A549 (cell line): Measurements from ENCODE around the gene PANK3. TPM values are rescaled to one million over a fixed set of nuclear protein-coding genes. Genes with fewer than 3 reads are reported as not detected.

Source experiments
- ATAC-seq, 2 experiments: fragments of 200-7000 bp in 1 of 2; fragments of >200 bp in 1 of 2; cut with Nextera tagmentation in 1 of 2; cut with Tn5 transposase in 1 of 2; 3 replicates each; pipeline versions ENCODE4 v1.8.0 to v1.9.1; 2018 to 2020; ENCODE audit warnings: mild to moderate bottlenecking in 1 of 2, moderate library complexity in 1 of 2
- CTCF ChIA-PET: fragments of 300-600 bp; sonication (Branson Sonifier 250); formaldehyde crosslinking; extraction: SDS; loops from one replicate; lab custom pipeline; 2021; ENCODE audit warnings: antibody characterized with exemption, inconsistent platforms; lab: Yijun Ruan, JAX
- POLR2A ChIA-PET: fragments of 350-600 bp; formaldehyde crosslinking; extraction: SDS; loops from one replicate; lab custom pipeline; 2021; ENCODE audit warnings: antibody characterized with exemption, inconsistent platforms; lab: Yijun Ruan, JAX
- DNase-seq, 2 experiments: peaks; one replicate each; pipeline versions ENCODE4 v3.0.0 to v3.0.0-alpha.2; 2011 to 2016; ENCODE audit warnings: low read depth in 1 of 2, low spot score in 1 of 2
- FAIRE-seq: peaks from 2 replicates; lab custom pipeline; 2011; peaks lifted over from hg19 to GRCh38; lab: Jason Lieb, UNC
- H3K27ac ChIP-seq, 2 experiments: fragments of >200 bp; sonication (Bioruptor Twin); formaldehyde crosslinking; 3 replicates each; pipeline ENCODE4 v1.5.1; 2016 to 2017
- H3K4me1 ChIP-seq: fragments of >200 bp; sonication (Bioruptor Twin); formaldehyde crosslinking; 3 replicates; pipeline ENCODE4 v1.6.1; 2016
- H3K4me2 ChIP-seq: fragments of >200 bp; sonication (Bioruptor Twin); formaldehyde crosslinking; 3 replicates; pipeline ENCODE4 v1.6.1; 2016
- H3K4me3 ChIP-seq: fragments of >200 bp; sonication (Bioruptor Twin); formaldehyde crosslinking; 3 replicates; pipeline ENCODE4 v1.5.1; 2016
- H3K9me3 ChIP-seq: fragments of >200 bp; sonication (Bioruptor Twin); formaldehyde crosslinking; 3 replicates; pipeline ENCODE4 v1.6.1; 2016
- CHD2 ChIP-seq: fragments of 150-350 bp; IDR thresholded peaks from 2 replicates; pipeline ENCODE4 v1.6.1; 2014; ENCODE audit warnings: low read length; ENCODE audit not compliant: partially characterized antibody
- FOSL2 ChIP-seq, 2 experiments: fragments of 450-650 bp in 1 of 2; fragments of >200 bp in 1 of 2; sonication (Bioruptor Twin) in 1 of 2; formaldehyde crosslinking; IDR thresholded peaks; 2 replicates each; pipeline versions ENCODE4 v1.5.0 to v1.6.1; 2016 to 2020; ENCODE audit warnings: mild to moderate bottlenecking in 1 of 2, moderate library complexity in 1 of 2
- HDAC2 ChIP-seq: fragments of 200-600 bp; sonication (generic); IDR thresholded peaks from 2 replicates; pipeline ENCODE4 v1.6.1; 2016
- HEYL ChIP-seq: fragments of 250-450 bp; sonication (Bioruptor Pico); IDR thresholded peaks from 2 replicates; pipeline ENCODE4 v1.8.0; 2021; ENCODE audit warnings: mild to moderate bottlenecking, moderate library complexity
- HOXB13 ChIP-seq: fragments of 250-450 bp; sonication (Bioruptor Pico); IDR thresholded peaks from 2 replicates; pipeline ENCODE4 v1.5.0; 2020; ENCODE audit warnings: low read depth, mild to moderate bottlenecking, moderate library complexity
- KDM1A ChIP-seq: fragments of 200-600 bp; sonication (generic); IDR thresholded peaks from 2 replicates; pipeline ENCODE4 v1.6.1; 2016; ENCODE audit warnings: low read depth, mild to moderate bottlenecking
- MAFK ChIP-seq: fragments of 450-650 bp; IDR thresholded peaks from 2 replicates; pipeline ENCODE4 v1.6.1; 2014; ENCODE audit not compliant: partially characterized antibody
- MYC ChIP-seq: IDR thresholded peaks from 2 replicates; pipeline ENCODE4 v1.6.1; 2012; ENCODE audit warnings: mild to moderate bottlenecking, inconsistent platforms, low read length, improper control_type of control experiment, borderline replicate concordance
- NPAS2 ChIP-seq: fragments of 250-450 bp; sonication (Bioruptor Pico); IDR thresholded peaks from 2 replicates; pipeline ENCODE4 v1.8.0; 2022; ENCODE audit warnings: mild to moderate bottlenecking, moderate library complexity, borderline replicate concordance
- NR3C1 ChIP-seq: fragments of >200 bp; sonication (Bioruptor Twin); formaldehyde crosslinking; IDR thresholded peaks from 3 replicates; pipeline ENCODE4 v1.6.1; 2017
- RARB ChIP-seq: fragments of 250-450 bp; sonication (Bioruptor Pico); IDR thresholded peaks from 2 replicates; pipeline ENCODE4 v1.8.0; 2021; ENCODE audit warnings: mild to moderate bottlenecking, moderate library complexity
- RCOR1 ChIP-seq: fragments of 150-350 bp; IDR thresholded peaks from 2 replicates; pipeline ENCODE4 v1.6.1; 2014; ENCODE audit warnings: antibody characterized with exemption, low read length, low read depth
- RFX5 ChIP-seq: fragments of 450-650 bp; IDR thresholded peaks from 2 replicates; pipeline ENCODE4 v1.7.1; 2014; ENCODE audit warnings: antibody characterized with exemption, mild to moderate bottlenecking, moderate library complexity
- TFCP2L1 ChIP-seq: fragments of 250-450 bp; sonication (Bioruptor Pico); IDR thresholded peaks from 2 replicates; pipeline ENCODE4 v1.5.0; 2021; ENCODE audit warnings: mild to moderate bottlenecking
- WGBS: methylation state at CpG from one replicate; pipeline ENCODE4 v1.1.6; 2017; ENCODE audit errors: missing lambda C conversion rate; 5-methylcytosine and 5-hydroxymethylcytosine counted together
- polyA plus RNA-seq, 4 experiments: library from polyadenylated mRNA; depleted of rRNA in 3 of 4; stranded (reverse); fragments of >200 nt; fragmentation: RNase III in 1 of 4; extraction: RNeasy Plus Mini Kit Qiagen cat#74134 plus additional on column Dnase treatment in 1 of 4; gene quantifications; 2 replicates in 3 of 4; 3 replicates in 1 of 4; pipeline ENCODE4 v1.2.3, GENCODE V29; 2011 to 2017
- TF ChIP-seq, protein P1 (sequence below): fragments of 150-350 bp; IDR thresholded peaks from 2 replicates; pipeline ENCODE4 v1.6.1; 2014; ENCODE audit warnings: low read depth, mild to moderate bottlenecking, low read length
- TF ChIP-seq, protein P2 (sequence below): fragments of >200 bp; sonication (Bioruptor Twin); formaldehyde crosslinking; IDR thresholded peaks from 3 replicates; pipeline ENCODE4 v1.6.1; 2016
- TF ChIP-seq, protein P3 (sequence below): IDR thresholded peaks from 2 replicates; pipeline ENCODE4 v1.6.1; 2012; ENCODE audit warnings: low read depth, borderline replicate concordance
- TF ChIP-seq, protein P4 (sequence below): IDR thresholded peaks from 2 replicates; pipeline ENCODE4 v1.6.1; 2012
- TF ChIP-seq, protein P5 (sequence below): fragments of 250-450 bp; sonication (Bioruptor Pico); IDR thresholded peaks from 2 replicates; pipeline ENCODE4 v1.5.0; 2020; ENCODE audit warnings: low read depth, mild to moderate bottlenecking, moderate library complexity

The PANK3 gene
- polyA plus RNA-seq, 2 of the 4 experiments (the other 2 are of a cell fraction): 21.9 to 41.3 TPM

DNA sequence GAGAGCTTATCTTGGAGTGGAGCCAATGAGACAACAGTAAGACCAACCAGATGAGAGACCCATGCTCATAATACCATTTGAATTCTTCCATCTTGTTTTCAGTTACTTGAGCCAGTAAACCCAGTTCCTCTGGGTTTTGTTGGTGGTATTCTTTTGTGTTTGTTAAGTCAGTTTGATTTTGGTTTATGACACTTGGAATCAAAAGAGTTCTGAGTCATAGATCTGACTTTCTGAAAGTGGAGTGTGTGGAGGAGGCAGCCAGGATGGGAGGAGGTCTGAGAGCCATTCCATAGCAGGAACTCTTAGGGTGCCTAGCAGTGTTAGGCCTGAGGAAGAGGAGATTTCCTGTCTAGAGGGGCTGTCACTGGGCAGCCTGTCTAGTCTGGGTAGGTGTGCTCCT, 24.6 kb upstream of the PANK3 start:
- ChIA-PET POLR2A (no interaction called here), CTCF (interaction anchor here (0.7 kb wide), 2 partner anchors 16 to 68 kb away, joined by 3 read pairs; no protein-coding TSS in a partner anchor)
- Histone ChIP-seq H3K27ac (no peak overlapping the region), H3K4me1 (no peaks in the 10 kb centered on the region), H3K4me2 (no peak overlapping the region), H3K4me3 (no peak overlapping the region), H3K9me3 (no peaks in the 10 kb centered on the region)
- TF ChIP-seq HOXB13 (CRISPR knock-in tag): no peak
- TF ChIP-seq KDM1A: no peak
- TF ChIP-seq RFX5: no peak
- TF ChIP-seq CHD2: no peak
- TF ChIP-seq, protein P1, sequence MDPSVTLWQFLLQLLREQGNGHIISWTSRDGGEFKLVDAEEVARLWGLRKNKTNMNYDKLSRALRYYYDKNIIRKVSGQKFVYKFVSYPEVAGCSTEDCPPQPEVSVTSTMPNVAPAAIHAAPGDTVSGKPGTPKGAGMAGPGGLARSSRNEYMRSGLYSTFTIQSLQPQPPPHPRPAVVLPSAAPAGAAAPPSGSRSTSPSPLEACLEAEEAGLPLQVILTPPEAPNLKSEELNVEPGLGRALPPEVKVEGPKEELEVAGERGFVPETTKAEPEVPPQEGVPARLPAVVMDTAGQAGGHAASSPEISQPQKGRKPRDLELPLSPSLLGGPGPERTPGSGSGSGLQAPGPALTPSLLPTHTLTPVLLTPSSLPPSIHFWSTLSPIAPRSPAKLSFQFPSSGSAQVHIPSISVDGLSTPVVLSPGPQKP: no peak
- TF ChIP-seq RCOR1: no peak
- DNase-seq (no peak), FAIRE-seq (no peak), ATAC-seq (no peak)

DNA sequence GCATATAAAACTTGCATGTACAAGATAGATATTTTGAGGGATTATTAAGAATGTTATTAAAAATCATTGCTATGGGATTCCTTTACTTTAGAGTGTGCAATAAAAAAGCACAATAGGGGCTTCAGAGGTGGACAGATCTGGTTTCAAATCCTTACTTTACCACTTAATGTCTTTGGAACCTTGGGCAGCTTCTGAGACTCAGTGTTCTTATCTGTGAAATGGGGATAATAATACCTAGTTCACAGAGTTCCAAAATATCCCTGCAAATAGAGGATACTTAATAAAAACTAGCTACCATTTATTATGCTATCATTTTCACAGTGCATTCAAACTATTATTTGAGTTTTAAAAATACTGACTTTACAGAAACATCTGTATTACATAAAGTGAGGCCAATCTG, 23.3 kb upstream of the PANK3 start:
- H3K4me2 ChIP-seq: no peak overlapping the region
- H3K4me1 ChIP-seq: no peaks in the 10 kb centered on the region
- no peak for DNase-seq
- POLR2A ChIA-PET: no interaction called here
- CTCF ChIA-PET: interaction anchor here (0.8 to 1.3 kb wide), 2 partner anchors 12 to 19 kb away, joined by 3 read pairs; no protein-coding TSS in a partner anchor
- TF ChIP-seq FOSL2 (IDR thresholded peaks at IDR 0.05) (no peak), FOSL2 (CRISPR knock-in tag; IDR thresholded peaks at IDR 0.05) (no peak), NPAS2 (CRISPR knock-in tag) (no peak), HDAC2 (no peak), MYC (no peak), TFCP2L1 (no peak), NR3C1 (no peak), MAFK (no peak), HEYL (CRISPR knock-in tag) (no peak), KDM1A (no peak)
- TF ChIP-seq, protein P2, sequence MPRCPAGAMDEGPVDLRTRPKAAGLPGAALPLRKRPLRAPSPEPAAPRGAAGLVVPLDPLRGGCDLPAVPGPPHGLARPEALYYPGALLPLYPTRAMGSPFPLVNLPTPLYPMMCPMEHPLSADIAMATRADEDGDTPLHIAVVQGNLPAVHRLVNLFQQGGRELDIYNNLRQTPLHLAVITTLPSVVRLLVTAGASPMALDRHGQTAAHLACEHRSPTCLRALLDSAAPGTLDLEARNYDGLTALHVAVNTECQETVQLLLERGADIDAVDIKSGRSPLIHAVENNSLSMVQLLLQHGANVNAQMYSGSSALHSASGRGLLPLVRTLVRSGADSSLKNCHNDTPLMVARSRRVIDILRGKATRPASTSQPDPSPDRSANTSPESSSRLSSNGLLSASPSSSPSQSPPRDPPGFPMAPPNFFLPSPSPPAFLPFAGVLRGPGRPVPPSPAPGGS: no peak
- TF ChIP-seq, protein P3, sequence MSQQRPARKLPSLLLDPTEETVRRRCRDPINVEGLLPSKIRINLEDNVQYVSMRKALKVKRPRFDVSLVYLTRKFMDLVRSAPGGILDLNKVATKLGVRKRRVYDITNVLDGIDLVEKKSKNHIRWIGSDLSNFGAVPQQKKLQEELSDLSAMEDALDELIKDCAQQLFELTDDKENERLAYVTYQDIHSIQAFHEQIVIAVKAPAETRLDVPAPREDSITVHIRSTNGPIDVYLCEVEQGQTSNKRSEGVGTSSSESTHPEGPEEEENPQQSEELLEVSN: no peak
- TF ChIP-seq, protein P4, sequence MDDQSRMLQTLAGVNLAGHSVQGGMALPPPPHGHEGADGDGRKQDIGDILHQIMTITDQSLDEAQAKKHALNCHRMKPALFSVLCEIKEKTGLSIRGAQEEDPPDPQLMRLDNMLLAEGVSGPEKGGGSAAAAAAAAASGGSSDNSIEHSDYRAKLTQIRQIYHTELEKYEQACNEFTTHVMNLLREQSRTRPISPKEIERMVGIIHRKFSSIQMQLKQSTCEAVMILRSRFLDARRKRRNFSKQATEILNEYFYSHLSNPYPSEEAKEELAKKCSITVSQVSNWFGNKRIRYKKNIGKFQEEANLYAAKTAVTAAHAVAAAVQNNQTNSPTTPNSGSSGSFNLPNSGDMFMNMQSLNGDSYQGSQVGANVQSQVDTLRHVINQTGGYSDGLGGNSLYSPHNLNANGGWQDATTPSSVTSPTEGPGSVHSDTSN: no peak
- no peak for ATAC-seq
- H3K27ac ChIP-seq: no peak overlapping the region
- no peaks in the 10 kb centered on the region for H3K9me3 ChIP-seq
- H3K4me3 ChIP-seq: no peak overlapping the region
- FAIRE-seq: no peak

DNA sequence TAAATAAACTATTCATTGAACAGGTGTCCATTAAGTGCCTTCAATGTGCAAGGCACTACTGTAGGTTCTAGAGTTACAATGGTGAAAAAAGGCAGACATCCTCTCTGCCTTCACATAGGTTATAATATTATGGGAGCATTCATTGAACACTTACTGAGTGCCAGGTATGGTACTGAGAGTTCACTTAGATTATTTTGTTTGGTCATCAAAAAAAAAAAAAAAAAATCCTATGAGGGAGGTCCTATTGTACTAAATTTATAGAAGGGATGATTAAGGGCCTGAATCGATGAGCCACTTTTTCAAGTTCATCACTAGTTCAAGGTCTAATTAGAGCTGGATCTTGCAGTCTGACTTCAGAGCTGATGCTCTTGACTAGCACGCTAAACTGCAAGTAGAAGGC, 22.8 kb upstream of the PANK3 start:
- FAIRE-seq (no peak), ATAC-seq (no peak), DNase-seq (no peak)
- Histone ChIP-seq H3K4me2 (no peak overlapping the region), H3K4me3 (no peak overlapping the region), H3K4me1 (no peaks in the 10 kb centered on the region), H3K27ac (no peak overlapping the region), H3K9me3 (no peaks in the 10 kb centered on the region)
- peak; percentile 66 for TF ChIP-seq MAFK
- TF ChIP-seq, protein P5, sequence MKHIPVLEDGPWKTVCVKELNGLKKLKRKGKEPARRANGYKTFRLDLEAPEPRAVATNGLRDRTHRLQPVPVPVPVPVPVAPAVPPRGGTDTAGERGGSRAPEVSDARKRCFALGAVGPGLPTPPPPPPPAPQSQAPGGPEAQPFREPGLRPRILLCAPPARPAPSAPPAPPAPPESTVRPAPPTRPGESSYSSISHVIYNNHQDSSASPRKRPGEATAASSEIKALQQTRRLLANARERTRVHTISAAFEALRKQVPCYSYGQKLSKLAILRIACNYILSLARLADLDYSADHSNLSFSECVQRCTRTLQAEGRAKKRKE: no peak
- no peak for TF ChIP-seq KDM1A
- TF ChIP-seq RARB (CRISPR knock-in tag): no peak
- 58% methylated on average over 2 of the region's 2 CpGs for WGBS
- CTCF ChIA-PET: interaction anchor here (1.3 kb wide), 1 partner anchor 11 kb away, joined by 3 read pairs; no protein-coding TSS in a partner anchor
- POLR2A ChIA-PET: no interaction called here
